ENCODE measurements around the gene PNISR. TPM values are rescaled to one million over a fixed set of nuclear protein-coding genes. Genes with fewer than 3 reads are reported as not detected.

The PNISR gene
- total and polyA plus RNA-seq, 12 donors = 25.6 to 161 (median 90.3) TPM

GRCh38 chr6:99393698-99394531 is 31.2 kb downstream of the PNISR start, which contains the start of gene COQ3:
Gene COQ3, minus strand, starts transcription at chr6:99394195. Its CDS starts 16 bp downstream, at chr6:99394179.
- WGBS, 4 donors = 7 to 16% (median 11%) methylated on average over 38 to 56 of the region's 56 CpGs
- TF ChIP-seq POLR2A (IDR thresholded peaks at IDR 0.05) = peak; percentile 34 to 57
- TF ChIP-seq, protein P1, sequence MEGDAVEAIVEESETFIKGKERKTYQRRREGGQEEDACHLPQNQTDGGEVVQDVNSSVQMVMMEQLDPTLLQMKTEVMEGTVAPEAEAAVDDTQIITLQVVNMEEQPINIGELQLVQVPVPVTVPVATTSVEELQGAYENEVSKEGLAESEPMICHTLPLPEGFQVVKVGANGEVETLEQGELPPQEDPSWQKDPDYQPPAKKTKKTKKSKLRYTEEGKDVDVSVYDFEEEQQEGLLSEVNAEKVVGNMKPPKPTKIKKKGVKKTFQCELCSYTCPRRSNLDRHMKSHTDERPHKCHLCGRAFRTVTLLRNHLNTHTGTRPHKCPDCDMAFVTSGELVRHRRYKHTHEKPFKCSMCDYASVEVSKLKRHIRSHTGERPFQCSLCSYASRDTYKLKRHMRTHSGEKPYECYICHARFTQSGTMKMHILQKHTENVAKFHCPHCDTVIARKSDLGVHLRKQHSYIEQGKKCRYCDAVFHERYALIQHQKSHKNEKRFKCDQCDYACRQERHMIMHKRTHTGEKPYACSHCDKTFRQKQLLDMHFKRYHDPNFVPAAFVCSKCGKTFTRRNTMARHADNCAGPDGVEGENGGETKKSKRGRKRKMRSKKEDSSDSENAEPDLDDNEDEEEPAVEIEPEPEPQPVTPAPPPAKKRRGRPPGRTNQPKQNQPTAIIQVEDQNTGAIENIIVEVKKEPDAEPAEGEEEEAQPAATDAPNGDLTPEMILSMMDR (IDR thresholded peaks at IDR 0.05) = no peak
- intact Hi-C loops (cut with DNase I) = no loop called here
- no peaks in the 10 kb centered on the region for H3K9me3 ChIP-seq (replicated peaks in 1 of 3)
- H3K4me1 ChIP-seq (replicated peaks in 1 of 2) = peaks cover 0 to 6% of the 10 kb centered on the region in 2 donors
- H3K27me3 ChIP-seq = no peaks in the 10 kb centered on the region
- H3K27ac ChIP-seq = peak within 1 kb of the TSS; percentile 39 to 83 (median 78)
- peak; percentile 73 to 85 (median 75) for DNase-seq
- peaks cover 0 to 7% of the 10 kb centered on the region in 2 donors for H3K36me3 ChIP-seq (replicated peaks in 1 of 2)
- peak within 1 kb of the TSS; percentile 71 to 90 (median 79) for H3K4me3 ChIP-seq

GRCh38 chr6:99393366-99393697 is 31.8 kb downstream of the PNISR start:
- TF ChIP-seq POLR2A (IDR thresholded peaks at IDR 0.05) = no peak
- TF ChIP-seq, protein P1 (IDR thresholded peaks at IDR 0.05) = no peak
- Histone ChIP-seq H3K4me1 (replicated peaks in 1 of 2) (peaks cover 0 to 6% of the 10 kb centered on the region in 2 donors), H3K36me3 (replicated peaks in 1 of 2) (peaks cover 0 to 1% of the 10 kb centered on the region in 2 donors), H3K27ac (peak overlapping the region in 3 of 5 donors; percentile 78 to 83 (median 83)), H3K9me3 (replicated peaks in 1 of 3) (no peaks in the 10 kb centered on the region), H3K27me3 (no peaks in the 10 kb centered on the region), H3K4me3 (peak overlapping the region in 2 of 4 donors; percentile 71 to 90)
- no peak for DNase-seq
- intact Hi-C loops (cut with DNase I) = no loop called here
- 17 to 24% (median 19%) methylated on average over 2 of the region's 2 CpGs for WGBS, 4 donors

DNA sequence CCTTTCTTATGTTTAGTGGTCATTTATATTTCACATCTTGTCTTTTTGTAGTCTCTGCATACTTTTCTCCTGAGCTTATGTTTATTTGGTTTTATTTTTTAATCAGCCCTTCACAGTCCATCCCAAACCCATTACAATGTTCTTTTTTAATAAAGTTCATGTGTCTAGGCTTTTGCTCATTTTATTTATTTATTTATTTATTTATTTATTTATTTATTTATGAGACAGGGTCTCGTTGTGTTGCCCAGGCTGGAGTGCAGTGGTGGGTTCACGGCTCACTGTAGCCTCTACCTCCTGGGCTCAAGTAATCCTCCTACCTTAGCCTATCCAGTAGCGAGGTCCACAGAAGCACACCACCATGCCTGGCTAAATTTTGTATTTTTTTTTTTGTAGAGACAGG is 34.2 kb downstream of the PNISR start:
- no peak for TF ChIP-seq POLR2A (IDR thresholded peaks at IDR 0.05)
- TF ChIP-seq, protein P1 (IDR thresholded peaks at IDR 0.05) = no peak
- 90 to 96% (median 91%) methylated on average over 3 of the region's 3 CpGs for WGBS, 4 donors
- DNase-seq = no peak
- Histone ChIP-seq H3K9me3 (replicated peaks in 1 of 3) (no peaks in the 10 kb centered on the region), H3K4me1 (replicated peaks in 1 of 2) (peaks cover 0 to 6% of the 10 kb centered on the region in 2 donors), H3K4me3 (no peak overlapping the region), H3K27me3 (no peaks in the 10 kb centered on the region), H3K36me3 (replicated peaks in 1 of 2) (no peaks in the 10 kb centered on the region), H3K27ac (no peak overlapping the region)
- intact Hi-C loops (cut with DNase I) = no loop called here

DNA sequence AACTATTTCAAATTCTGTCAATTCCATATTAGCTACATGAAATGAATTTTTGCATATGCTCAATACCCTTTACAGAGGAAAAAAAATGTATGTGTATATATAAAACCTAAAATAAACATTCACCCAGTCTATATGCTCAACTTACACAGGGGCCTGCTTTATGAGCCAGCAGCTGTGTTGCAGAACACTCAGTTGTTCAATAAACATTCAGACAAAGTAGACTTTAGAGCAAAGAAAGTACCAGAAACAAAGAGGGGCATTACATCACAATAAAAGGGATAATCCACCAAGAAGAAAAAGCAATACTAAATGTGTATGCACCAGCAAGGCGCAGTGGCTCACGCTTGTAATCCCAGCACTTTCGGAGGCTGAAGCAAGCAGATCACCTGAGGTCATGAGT is 40.6 kb downstream of the PNISR start:
- Histone ChIP-seq H3K4me1 (replicated peaks in 1 of 2) (no peaks in the 10 kb centered on the region), H3K9me3 (replicated peaks in 1 of 3) (no peaks in the 10 kb centered on the region), H3K27ac (no peak overlapping the region), H3K27me3 (no peaks in the 10 kb centered on the region), H3K36me3 (replicated peaks in 1 of 2) (no peaks in the 10 kb centered on the region), H3K4me3 (no peak overlapping the region)
- DNase-seq = no peak
- TF ChIP-seq, protein P1 (IDR thresholded peaks at IDR 0.05) = no peak
- no peak for TF ChIP-seq POLR2A (IDR thresholded peaks at IDR 0.05)
- intact Hi-C loops (cut with DNase I) = no loop called here
- 95 to 100% (median 96%) methylated on average over 3 of the region's 3 CpGs for WGBS, 4 donors
